ENCODE results near the gene LSAMP.

LSAMP gene

DNA sequence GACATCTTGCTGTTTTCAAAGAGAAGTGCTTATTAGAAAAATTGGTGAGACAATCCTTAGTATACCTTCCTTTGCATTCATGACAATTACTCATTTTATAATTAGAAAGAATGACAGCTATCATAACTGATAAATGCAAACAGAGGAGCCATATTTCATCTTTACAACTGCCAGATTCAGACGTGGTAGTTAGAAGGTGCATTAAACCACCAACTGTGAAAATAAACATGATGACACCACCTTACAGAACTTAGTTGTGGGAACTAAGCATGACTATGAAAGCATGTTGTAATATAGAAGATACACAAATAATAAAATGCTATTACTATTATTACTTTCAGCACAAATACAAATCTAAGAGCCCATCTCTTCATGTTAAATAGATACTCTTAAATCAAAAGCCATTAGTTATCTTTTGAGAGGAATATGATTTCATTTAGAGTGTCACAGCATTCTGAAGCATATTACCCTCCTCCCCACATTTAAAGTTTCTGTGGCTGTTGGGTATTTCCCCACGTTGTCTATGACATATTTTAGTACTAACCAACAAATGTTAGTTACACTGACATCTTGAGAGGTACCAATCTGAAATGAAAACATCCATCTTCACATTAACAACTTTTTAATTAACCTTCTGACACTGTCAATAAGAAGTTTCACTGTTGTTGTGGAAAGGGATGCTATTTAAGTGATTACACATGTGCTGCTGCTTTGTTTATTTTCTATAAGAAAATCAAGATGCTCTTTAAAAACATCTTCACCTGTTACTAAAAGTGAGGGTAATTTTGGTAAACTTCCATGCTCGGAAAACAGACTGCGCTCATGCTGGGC lies 163.8 kb downstream of the LSAMP start:
- H3K4me1 ChIP-seq (ENCODE audit: control insufficient read depth, insufficient read depth, low read length) = no peaks in the 10 kb centered on the region
- no peaks in the 10 kb centered on the region for H3K36me3 ChIP-seq (ENCODE audit: control insufficient read depth in 2 of 2, insufficient read depth in 1 of 2, low read length in 2 of 2)
- H3K9me3 ChIP-seq (ENCODE audit: control insufficient read depth, insufficient read depth, low read depth, low read length) = no peaks in the 10 kb centered on the region
- POLR2A ChIA-PET = no interaction called here
- no peak overlapping the region for H3K4me3 ChIP-seq (ENCODE audit: low read depth, low read length)
- H3K27ac ChIP-seq (ENCODE audit: extremely low read depth, low read depth, low read length) = no peak overlapping the region
- TF ChIP-seq, protein P1, sequence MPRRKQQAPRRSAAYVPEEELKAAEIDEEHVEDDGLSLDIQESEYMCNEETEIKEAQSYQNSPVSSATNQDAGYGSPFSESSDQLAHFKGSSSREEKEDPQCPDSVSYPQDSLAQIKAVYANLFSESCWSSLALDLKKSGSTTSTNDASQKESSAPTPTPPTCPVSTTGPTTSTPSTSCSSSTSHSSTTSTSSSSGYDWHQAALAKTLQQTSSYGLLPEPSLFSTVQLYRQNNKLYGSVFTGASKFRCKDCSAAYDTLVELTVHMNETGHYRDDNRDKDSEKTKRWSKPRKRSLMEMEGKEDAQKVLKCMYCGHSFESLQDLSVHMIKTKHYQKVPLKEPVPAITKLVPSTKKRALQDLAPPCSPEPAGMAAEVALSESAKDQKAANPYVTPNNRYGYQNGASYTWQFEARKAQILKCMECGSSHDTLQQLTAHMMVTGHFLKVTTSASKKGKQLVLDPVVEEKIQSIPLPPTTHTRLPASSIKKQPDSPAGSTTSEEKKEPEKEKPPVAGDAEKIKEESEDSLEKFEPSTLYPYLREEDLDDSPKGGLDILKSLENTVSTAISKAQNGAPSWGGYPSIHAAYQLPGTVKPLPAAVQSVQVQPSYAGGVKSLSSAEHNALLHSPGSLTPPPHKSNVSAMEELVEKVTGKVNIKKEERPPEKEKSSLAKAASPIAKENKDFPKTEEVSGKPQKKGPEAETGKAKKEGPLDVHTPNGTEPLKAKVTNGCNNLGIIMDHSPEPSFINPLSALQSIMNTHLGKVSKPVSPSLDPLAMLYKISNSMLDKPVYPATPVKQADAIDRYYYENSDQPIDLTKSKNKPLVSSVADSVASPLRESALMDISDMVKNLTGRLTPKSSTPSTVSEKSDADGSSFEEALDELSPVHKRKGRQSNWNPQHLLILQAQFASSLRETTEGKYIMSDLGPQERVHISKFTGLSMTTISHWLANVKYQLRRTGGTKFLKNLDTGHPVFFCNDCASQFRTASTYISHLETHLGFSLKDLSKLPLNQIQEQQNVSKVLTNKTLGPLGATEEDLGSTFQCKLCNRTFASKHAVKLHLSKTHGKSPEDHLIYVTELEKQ (tag by site-specific recombination; IDR thresholded peaks at IDR 0.05; ENCODE audit: borderline replicate concordance) = no peak
- TF ChIP-seq ZNF202 (tag by site-specific recombination; IDR thresholded peaks at IDR 0.05; ENCODE audit: borderline replicate concordance) (no peak), ZSCAN16 (tag by site-specific recombination; IDR thresholded peaks at IDR 0.05) (no peak), ZNF510 (tag by site-specific recombination; IDR thresholded peaks at IDR 0.05; ENCODE audit: insufficient replicate concordance) (no peak), ZNF626 (tag by site-specific recombination; IDR thresholded peaks at IDR 0.05) (no peak), ZNF549 (tag by site-specific recombination; IDR thresholded peaks at IDR 0.05) (no peak), PRDM6 (tag by site-specific recombination; IDR thresholded peaks at IDR 0.05) (no peak), KLF8 (tag by site-specific recombination; IDR thresholded peaks at IDR 0.05) (no peak), ZNF18 (tag by site-specific recombination; IDR thresholded peaks at IDR 0.05) (no peak), ZNF248 (tag by site-specific recombination; IDR thresholded peaks at IDR 0.05) (no peak), GLI2 (tag by site-specific recombination; IDR thresholded peaks at IDR 0.05; ENCODE audit: borderline replicate concordance, low read depth) (no peak), ZNF521 (tag by site-specific recombination; IDR thresholded peaks at IDR 0.05) (no peak), ZNF48 (tag by site-specific recombination; IDR thresholded peaks at IDR 0.05) (no peak)
- TF ChIP-seq, protein P2, sequence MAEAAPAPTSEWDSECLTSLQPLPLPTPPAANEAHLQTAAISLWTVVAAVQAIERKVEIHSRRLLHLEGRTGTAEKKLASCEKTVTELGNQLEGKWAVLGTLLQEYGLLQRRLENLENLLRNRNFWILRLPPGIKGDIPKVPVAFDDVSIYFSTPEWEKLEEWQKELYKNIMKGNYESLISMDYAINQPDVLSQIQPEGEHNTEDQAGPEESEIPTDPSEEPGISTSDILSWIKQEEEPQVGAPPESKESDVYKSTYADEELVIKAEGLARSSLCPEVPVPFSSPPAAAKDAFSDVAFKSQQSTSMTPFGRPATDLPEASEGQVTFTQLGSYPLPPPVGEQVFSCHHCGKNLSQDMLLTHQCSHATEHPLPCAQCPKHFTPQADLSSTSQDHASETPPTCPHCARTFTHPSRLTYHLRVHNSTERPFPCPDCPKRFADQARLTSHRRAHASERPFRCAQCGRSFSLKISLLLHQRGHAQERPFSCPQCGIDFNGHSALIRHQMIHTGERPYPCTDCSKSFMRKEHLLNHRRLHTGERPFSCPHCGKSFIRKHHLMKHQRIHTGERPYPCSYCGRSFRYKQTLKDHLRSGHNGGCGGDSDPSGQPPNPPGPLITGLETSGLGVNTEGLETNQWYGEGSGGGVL (tag by site-specific recombination; IDR thresholded peaks at IDR 0.05) = no peak
- TF ChIP-seq, protein P3, sequence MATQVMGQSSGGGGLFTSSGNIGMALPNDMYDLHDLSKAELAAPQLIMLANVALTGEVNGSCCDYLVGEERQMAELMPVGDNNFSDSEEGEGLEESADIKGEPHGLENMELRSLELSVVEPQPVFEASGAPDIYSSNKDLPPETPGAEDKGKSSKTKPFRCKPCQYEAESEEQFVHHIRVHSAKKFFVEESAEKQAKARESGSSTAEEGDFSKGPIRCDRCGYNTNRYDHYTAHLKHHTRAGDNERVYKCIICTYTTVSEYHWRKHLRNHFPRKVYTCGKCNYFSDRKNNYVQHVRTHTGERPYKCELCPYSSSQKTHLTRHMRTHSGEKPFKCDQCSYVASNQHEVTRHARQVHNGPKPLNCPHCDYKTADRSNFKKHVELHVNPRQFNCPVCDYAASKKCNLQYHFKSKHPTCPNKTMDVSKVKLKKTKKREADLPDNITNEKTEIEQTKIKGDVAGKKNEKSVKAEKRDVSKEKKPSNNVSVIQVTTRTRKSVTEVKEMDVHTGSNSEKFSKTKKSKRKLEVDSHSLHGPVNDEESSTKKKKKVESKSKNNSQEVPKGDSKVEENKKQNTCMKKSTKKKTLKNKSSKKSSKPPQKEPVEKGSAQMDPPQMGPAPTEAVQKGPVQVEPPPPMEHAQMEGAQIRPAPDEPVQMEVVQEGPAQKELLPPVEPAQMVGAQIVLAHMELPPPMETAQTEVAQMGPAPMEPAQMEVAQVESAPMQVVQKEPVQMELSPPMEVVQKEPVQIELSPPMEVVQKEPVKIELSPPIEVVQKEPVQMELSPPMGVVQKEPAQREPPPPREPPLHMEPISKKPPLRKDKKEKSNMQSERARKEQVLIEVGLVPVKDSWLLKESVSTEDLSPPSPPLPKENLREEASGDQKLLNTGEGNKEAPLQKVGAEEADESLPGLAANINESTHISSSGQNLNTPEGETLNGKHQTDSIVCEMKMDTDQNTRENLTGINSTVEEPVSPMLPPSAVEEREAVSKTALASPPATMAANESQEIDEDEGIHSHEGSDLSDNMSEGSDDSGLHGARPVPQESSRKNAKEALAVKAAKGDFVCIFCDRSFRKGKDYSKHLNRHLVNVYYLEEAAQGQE (tag by site-specific recombination; IDR thresholded peaks at IDR 0.05) = no peak
- CTCF ChIA-PET = no interaction called here
